GM15510 (cell line): ENCODE results near the gene VKORC1L1.

ENCODE experiments used
- POLR2A ChIP-seq: IDR thresholded peaks from 3 replicates; pipeline ENCODE4 v1.6.1; 2011; ENCODE audit warnings: borderline replicate concordance; ENCODE audit not compliant: insufficient read length; ENCODE audit errors: extremely low read depth

The VKORC1L1 gene

DNA sequence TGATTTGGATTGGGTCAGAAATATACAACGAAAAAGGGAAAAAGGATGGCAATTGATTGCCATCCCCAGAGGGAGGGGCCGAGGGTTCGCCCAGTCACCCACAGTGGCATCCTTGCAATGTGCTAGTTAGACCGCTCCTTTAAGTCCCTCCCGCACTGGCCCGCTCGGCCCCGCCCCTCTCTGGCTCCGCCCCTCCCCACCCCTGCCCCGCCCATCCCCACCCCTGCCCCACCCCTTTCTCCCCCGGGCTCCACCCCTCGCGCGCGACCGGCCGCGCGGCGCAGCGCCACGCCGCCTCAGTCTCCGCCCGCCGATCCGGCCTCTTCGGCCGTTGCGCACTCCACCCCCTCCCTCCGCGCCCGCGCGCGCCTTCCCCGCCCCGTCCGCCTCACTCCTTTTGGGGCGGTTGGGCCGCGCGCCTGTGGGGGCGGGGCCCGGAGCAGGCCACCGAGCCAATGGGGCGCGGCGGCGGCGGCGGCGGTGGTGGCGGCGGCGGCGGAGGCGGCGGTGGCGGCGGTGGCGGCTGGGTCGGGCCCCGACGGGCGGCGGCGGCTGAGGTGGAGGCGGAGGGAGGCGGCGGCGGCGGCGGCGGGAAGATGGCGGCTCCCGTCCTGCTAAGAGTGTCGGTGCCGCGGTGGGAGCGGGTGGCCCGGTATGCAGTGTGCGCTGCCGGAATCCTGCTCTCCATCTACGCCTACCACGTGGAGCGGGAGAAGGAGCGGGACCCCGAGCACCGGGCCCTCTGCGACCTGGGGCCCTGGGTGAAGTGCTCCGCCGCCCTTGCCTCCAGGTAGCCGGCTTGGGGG lies at the start of gene VKORC1L1:
TSS of gene VKORC1L1 (plus strand) at position 299 of the 806 bp plus-strand sequence. CDS start at position 597, 298 bp downstream.
- TF ChIP-seq POLR2A: peak; percentile 38

DNA sequence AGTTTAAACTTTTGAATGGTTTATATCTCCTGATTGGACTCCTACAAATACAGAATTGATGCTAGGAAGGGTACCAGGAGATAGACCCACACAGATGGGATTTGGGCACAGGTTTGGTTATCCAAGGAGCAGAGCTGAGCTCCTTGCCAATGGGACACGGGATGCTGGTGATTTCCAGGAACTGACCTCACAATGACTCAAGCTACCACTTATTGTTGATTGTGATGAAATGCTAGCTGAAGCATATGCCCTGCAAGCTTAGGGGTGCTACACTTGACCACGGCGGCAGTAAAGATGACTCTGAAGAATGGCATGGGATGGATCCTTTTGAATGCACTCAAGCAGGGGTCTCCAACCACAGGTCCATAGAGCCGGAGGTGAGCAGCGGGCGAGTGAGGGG lies 45.5 kb upstream of the VKORC1L1 start:
- no peak for TF ChIP-seq POLR2A

DNA sequence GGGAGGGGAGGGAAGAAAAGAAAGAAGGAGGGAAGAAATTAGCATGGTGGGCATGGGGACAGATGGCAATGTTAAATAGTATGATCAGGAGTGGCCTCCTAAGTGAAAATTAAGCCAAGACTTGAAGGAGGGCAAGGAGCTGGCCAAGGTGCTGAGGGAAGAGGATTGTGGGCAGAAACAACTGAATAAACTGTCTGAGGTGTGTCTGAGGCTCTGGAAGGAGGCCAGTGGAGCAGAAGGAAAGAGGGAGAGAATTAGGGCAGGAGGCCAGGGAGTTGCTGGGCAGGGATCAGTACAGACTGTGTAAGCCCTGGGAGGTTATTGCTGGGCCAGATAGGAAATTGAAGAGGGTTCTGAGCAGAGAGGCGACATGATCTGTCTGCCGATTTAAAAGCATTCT lies 40.6 kb upstream of the VKORC1L1 start:
- no peak for TF ChIP-seq POLR2A

GRCh38 chr7:65839846-65840245 lies 33.0 kb upstream of the VKORC1L1 start:
- no peak for TF ChIP-seq POLR2A

- no peak for TF ChIP-seq POLR2A
Observed at GRCh38 chr7:65840446-65840845, 32.4 kb upstream of the VKORC1L1 start.

GRCh38 chr7:65846008-65846570 lies 26.8 kb upstream of the VKORC1L1 start:
- TF ChIP-seq POLR2A: no peak

DNA sequence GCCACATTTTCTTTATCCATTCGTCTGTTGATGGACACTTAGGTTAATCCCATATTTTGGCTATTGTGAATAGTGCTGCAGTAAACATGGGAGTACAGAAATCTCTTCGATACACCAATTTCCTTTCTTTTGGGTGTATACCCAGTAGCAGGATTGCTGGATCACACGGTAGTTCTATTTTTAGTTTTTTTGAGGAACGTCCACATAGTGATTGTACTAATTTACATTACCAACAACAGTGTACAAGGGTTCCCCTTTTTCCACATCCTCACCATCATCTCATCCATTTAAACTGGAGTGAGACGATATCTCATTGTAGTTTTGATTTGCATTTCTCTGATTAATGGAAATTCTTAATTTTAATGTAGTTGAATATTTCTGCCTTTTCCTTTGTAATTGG lies 19.3 kb downstream of the VKORC1L1 start:
- TF ChIP-seq POLR2A: no peak

GRCh38 chr7:65892835-65893234 lies 20.0 kb downstream of the VKORC1L1 start:
- no peak for TF ChIP-seq POLR2A

- no peak for TF ChIP-seq POLR2A
Observed at GRCh38 chr7:65896279-65896870, 23.5 kb downstream of the VKORC1L1 start.

DNA sequence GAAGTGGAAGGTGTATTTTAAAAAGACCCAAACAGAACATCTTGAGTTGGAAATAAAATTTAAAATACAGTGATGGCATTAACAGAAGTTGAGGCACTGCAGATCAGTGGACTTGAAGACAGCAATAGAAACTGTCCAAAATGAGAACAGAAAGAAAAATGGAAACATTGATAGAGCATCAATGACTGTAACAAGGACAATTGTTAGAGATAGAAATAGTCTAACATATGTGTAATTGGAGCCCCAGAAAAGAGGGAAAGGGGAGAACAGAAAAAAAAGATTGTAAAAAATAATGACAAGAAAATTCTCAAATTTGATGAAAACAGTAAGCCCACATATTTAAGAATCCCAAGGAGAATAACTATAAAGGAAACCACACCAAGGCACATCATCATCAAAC lies 29.4 kb downstream of the VKORC1L1 start:
- no peak for TF ChIP-seq POLR2A

DNA sequence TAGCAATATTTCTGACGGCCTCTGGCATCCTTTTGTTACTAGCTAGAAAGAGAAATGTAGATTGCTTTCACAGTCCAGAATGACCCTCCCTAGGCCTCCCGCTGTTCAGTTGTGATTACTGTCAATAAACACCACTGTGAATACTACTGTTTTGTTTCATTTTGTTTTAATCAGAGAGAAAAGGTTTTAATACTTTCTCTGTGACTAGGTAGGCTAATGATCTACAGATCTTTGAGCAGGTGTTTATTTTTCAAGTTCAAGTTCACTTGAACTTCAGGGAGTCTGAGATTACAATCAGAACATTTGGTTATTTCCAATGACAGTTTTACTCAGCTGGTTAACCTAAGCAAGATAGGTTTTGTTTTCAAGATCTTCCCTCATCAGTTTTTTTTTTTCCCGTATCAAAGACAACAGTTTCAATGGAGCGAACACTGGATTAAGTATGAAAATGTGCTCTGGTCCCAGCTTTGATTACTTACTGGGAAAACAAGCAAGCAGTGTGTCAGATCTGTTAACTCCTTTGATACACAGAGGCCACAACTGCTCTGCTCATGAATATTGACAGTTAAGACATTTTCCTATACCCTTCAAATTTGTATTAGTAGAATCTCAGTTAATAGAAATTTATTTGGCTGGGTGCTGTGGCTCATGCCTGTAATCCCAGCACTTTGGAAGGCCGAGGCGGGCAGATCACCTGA lies 34.8 kb downstream of the VKORC1L1 start:
- TF ChIP-seq POLR2A: no peak

GRCh38 chr7:65910237-65910636 lies 37.4 kb downstream of the VKORC1L1 start:
- TF ChIP-seq POLR2A: no peak

DNA sequence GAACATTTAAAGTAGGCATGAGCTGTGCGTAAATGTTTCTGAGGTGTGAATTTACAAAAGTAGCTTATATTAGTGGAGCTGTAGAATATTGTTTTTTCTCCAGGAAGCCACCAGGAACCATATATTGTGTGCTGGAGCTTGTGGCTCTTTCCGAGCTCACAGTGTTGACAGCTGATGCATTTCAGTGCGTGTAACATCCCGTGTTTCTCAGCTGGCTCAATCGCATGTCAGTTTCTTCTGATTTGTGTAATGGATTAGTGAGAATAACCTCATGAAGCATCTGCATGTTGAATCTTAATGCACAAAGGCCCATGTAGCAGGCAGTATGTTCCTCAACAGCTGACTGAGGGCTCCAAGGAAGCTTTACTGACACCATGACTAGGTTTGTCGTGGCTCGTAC lies 39.4 kb downstream of the VKORC1L1 start:
- no peak for TF ChIP-seq POLR2A

- TF ChIP-seq POLR2A: no peak
Observed at GRCh38 chr7:65915921-65916657, 43.2 kb downstream of the VKORC1L1 start.

GRCh38 chr7:65923316-65923715 lies 50.4 kb downstream of the VKORC1L1 start:
- TF ChIP-seq POLR2A: no peak

- no peak for TF ChIP-seq POLR2A
Observed at GRCh38 chr7:65924193-65924592, 51.3 kb downstream of the VKORC1L1 start.

DNA sequence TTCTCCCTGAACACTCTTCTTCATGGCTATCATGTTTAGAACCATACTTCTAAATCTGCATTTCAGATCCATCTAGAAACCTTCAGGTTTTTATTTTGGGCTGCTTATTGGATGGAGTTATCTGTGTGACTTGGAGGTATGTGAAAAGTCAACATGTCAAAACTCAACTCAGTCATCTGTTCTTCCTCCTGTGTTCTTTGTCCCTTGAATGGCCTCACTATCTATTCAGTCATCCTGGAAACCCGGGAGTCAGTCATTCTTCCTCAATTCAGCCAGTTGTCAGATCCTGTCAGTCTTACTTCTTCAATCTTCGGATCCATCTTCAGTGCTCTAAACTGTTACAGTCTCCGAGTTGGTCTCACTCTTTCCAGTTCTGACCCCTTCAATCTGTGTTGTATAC lies 52.2 kb downstream of the VKORC1L1 start:
- no peak for TF ChIP-seq POLR2A
